GM21737 (cell line): Measurements from ENCODE around the gene DDX1.
"Not testable (repeated sequence)": the region's sequence is repeated elsewhere in the genome, so short reads cannot be mapped to it uniquely, and the experiment has no call there.

ENCODE experiments used
- ATAC-seq: cut with Tn5 transposase; IDR thresholded peaks from one replicate; pipeline ENCODE4 v1.9.1; 2021; ENCODE audit warnings: mild to moderate bottlenecking, moderate library complexity; ENCODE audit not compliant: unreplicated experiment

Gene DDX1

DNA sequence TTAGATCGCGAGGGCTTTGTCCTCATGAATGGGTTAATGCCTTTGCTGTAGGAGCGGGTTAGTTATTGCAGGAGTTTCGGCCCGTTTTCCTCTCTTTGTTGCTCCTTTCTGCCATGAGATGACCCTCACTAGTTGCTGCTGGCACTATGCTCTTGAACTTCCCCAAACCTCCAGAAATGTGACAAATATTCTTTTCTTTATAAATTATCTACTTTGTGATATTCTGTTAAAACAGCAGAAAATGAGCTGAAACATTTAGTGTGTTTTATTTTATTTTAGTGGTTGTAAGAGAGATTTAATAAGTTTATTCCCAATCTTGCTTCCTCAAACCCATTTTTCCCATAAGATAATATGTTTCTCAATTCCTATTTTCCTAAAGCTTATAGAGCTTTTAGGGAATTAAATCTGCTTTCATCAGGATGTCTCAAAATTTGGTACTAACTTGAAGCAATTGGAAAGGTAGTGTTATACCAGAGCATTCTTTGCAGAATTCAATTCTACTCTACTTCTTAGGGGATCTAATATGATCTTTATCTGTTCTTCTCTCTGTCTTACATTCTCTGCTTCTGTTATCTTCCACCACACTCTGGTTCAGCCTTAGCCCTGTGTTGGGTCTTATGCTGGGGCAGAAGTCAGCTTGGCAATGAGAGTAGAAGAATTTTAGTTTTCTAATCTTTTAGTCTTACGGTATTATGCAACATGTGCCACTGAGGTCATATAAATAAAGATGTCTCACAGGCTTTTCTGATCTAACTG is 23.1 kb downstream of the DDX1 start:
- no peak for ATAC-seq

- no peak for ATAC-seq
These were observed 23.7 kb downstream of the DDX1 start for GRCh38 chr2:15615301-15615920.

GRCh38 chr2:15616429-15616828 is 24.8 kb downstream of the DDX1 start:
- ATAC-seq, result no peak

GRCh38 chr2:15616850-15617777 is 25.4 kb downstream of the DDX1 start:
- ATAC-seq, result no peak

- no peak for ATAC-seq
These were observed 26.2 kb downstream of the DDX1 start for GRCh38 chr2:15617778-15618448.

DNA sequence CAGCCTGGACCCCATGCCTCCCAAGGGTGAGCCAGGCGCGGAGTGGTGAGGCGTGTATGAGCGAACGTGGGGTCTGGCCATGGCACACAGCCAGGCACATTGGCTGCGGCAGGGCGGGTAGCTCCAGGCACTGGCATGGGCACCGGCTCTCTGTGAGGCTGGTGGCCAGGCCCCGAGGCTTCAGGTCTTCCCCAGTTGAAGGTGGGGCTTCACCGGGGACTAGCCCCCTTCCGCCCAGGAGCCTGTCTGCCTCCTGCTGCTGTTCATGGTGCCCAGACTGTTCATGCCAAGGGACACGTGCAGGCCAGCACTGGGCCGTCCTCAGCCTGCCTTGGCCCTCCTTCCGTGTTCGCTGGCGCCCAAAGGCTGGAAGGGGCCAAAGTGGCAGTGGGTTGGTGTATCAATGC is 26.8 kb downstream of the DDX1 start:
- no peak for ATAC-seq

- no peak for ATAC-seq
These were observed 27.4 kb downstream of the DDX1 start for GRCh38 chr2:15619076-15619475.

DNA sequence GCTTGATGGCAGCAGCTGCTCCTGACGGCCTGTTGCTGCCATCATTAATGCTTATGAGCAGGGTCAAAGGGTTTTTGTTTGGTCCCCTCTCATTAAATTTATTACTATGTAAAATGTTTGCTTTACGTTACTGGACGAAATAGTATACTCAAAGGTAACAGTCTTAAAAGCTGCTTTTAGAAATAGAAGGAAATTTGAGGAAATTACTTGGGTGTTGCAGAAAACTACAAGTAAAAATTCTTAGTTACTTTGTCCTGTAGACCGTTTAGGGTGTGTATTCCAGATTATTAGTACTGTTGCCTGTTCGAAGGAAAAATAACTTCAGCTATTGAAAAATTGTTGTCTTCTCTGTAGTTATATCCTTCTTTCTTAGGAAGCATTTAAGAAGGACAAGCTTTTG is 27.8 kb downstream of the DDX1 start:
- no peak for ATAC-seq

DNA sequence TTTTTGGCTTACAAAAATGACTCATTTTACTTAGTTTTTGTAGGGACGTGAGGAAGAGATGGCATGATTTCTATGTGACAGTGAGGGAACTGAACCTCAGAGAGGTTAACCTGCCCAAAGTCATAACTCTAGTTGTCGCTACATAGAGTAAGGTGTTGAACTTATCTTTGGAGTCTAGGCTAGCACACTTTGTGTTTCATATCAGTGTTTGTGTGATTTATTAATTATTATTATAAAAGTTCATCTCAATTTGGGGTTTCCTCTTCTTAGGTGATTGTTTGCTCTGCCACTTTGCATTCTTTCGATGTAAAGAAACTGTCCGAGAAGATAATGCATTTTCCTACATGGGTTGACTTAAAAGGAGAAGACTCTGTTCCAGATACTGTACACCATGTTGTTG is 28.3 kb downstream of the DDX1 start:
- ATAC-seq, result no peak

- ATAC-seq, result no peak
These were observed 28.7 kb downstream of the DDX1 start for GRCh38 chr2:15620340-15620739.

GRCh38 chr2:15620857-15621471 is 29.3 kb downstream of the DDX1 start:
- ATAC-seq, result no peak

- ATAC-seq, result not testable (repeated sequence)
These were observed 29.8 kb downstream of the DDX1 start for GRCh38 chr2:15621472-15621870.

GRCh38 chr2:15622214-15622613 is 30.5 kb downstream of the DDX1 start:
- ATAC-seq, result no peak

GRCh38 chr2:15622614-15623480 is 31.2 kb downstream of the DDX1 start:
- ATAC-seq, result no peak

GRCh38 chr2:15623481-15623796 is 31.8 kb downstream of the DDX1 start:
- no peak for ATAC-seq

GRCh38 chr2:15623898-15624541 is 32.4 kb downstream of the DDX1 start:
- ATAC-seq, result no peak

DNA sequence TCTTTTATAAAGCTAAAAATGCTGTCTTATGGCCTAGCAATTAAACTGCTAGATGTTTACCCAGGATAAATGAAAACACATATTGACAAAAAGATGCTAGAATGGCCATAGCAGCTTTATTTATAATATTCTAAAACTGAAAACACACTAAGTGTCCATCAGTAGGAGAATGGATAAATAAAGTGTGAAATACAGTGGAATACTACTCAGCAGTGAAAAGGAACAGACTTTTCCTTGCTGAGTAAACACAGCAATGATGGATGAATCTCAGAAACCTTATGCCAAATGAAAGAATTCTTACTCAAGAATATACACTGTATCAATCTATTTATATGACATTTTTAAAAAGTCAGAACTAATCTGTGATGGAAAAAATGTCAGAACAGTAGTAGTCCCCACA is 33.2 kb downstream of the DDX1 start:
- no peak for ATAC-seq

DNA sequence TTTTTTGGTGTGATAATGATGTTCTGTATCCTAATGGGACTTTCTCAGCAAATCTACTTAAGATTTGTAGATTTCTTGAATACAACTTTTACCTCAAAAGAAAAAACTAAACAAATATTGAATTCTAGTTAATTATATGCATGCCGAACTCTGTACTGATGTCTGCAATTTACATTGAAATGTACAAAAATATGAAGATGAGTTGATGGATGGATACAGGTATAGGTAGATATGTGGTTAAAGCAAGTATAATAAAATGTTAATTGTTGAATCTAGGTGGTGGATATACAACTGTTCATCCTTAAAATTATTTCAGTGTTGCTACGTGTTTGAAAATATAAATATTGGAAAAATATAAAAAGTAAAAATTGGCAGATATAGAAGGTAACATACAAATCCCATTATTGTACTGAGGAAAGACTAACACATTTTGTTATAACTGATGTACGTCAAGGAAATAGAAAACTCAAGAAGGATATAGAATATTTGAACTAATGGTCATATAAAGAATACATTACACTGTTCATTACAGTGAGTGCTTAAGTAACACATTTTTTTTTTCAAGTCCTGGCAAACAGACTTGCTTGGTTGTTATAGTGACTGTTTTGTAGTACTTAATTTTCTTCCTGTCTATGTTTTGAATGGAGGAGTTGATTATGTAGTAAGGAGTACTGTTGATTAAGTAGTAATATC is 33.8 kb downstream of the DDX1 start:
- no peak for ATAC-seq

- ATAC-seq, result no peak
These were observed 34.5 kb downstream of the DDX1 start for GRCh38 chr2:15626126-15626525.
